ENCODE measurements around the gene MTMR12.

DNA sequence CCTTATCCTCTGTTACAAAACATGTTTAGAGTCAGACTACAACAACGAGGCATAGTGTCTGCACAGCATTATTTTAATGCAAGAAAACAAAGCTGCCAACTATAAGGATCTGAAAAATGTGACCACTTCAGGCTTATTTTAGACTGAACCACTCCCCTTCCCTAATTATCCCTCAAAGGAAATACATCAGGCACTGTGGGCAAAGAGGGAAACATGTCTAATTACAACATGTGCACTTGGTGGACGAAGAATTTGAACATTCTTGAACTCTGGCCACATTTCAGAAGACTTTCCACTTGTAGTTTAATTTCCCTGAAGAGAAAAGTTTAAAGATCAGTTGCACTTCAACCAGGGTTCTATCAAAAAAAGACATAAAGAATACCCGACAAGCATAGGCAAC is 3.8 kb downstream of the MTMR12 start:
- TF ChIP-seq POLR2A (IDR thresholded peaks at IDR 0.05; ENCODE audit: low read length): no peak
- TF ChIP-seq GATA1 (IDR thresholded peaks at IDR 0.05; ENCODE audit: low read depth, low read length): no peak
